GM21619 (cell line): ENCODE data around the gene MICU1.
A peak's percentile ranks its signal among the peaks of the same experiment; 100 is the strongest.
"Not testable (repeated sequence)": the region's sequence is repeated elsewhere in the genome, so short reads cannot be mapped to it uniquely, and the experiment has no call there.

Source experiments
- ATAC-seq: cut with Tn5 transposase; IDR thresholded peaks from one replicate; pipeline ENCODE4 v1.9.1; 2021; ENCODE audit not compliant: unreplicated experiment

MICU1 gene

DNA sequence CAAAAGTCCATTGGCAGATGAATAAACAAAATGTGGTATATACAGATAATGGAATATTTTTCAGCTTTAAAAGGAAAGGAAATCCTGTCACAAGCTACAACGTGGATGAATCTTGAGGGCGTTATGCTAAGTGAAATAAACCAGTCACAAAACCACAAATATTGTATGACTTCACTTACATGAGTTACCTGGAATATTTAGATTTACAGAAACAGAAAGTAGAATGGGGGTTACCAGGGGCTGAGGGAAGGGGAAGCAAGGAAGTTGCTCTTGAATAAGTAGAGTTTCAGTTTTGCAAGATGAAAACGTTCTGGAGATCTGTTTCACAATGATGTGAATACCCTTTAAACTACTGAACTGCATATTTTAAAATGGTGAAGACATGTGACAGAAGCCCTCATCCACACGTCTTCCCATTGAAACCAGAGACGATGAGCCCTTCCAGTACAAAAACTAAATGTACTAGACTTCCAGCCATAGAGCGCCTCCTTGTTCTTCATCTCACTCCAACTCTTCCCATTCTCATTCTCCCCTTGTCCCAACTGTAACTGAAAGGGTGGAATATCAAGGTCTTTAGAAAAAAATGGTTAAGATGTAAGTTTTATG lies 62.4 kb downstream of the MICU1 start:
- peak; percentile 55 for ATAC-seq

DNA sequence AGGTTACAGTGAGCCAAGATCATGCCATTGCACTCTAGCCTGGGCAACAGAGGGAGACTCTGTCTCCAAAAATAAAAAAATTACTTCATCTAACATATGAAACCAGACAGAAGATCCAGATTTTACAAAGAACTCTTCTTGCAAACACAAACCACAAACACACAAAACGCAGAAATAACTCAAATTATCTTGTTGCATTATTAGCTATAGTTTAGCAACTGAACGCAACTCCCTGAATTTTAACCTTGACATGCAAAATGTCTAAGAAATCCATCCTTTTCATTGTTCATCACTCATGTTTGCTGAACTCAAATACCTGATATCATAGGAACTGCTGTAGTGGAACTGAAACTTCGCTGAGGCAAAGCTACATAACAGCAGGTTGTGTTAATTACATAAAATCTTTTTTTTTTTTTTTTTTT lies 64.1 kb downstream of the MICU1 start:
- ATAC-seq, result no peak

DNA sequence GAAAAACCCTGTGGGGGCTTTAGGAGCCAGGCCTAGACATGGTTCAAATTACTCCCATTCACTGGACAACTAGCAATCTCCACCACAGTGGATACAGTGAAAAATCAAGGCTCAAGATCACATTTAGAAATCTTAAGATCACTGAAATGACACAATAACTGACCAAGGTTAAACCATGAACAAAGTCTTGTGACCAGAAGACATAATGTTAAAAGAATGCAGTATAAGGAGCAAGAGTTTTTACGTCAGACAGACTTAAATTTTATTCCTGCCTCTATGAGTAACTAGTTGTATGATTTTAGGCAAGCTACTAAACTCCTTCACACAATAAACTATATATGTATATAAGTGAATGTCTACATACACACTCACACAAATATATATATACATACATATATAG lies 68.5 kb downstream of the MICU1 start:
- ATAC-seq, result no peak

DNA sequence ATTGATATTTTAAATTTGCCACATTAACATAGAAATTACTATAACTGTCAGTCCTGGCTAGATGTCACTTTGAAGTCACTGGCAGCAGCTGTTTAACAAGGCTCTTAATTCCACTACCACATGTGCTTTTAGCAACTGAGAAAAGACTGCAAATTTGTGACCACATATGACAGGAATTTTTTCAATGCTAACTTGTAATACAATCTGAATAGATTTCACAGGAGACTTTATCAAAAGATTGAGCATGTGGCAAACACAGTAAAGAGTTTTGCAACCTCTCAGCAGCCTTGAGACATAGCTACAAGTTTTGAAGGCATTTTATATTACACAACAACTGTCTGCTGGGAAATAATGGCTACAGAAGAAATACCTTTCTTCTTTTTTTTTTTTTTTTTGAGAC lies 73.0 kb downstream of the MICU1 start:
- ATAC-seq, result no peak

DNA sequence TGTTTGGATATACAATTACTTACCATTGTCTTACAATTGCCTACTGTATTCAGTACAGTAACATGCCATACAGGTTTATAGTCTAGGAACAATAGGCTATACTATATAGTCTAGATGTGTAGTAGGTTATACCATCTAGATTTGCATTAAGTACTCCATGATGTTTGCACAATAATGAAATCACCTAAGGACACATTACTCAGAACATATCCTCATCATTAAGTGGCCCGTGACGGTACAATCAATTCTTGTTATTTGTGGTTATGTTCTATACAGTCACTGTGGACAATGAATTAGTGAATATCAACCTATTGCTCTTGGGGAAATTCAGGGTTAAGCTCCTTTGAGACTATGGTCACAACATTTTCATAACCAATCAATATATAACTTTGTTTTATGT lies 75.6 kb downstream of the MICU1 start:
- no peak for ATAC-seq

DNA sequence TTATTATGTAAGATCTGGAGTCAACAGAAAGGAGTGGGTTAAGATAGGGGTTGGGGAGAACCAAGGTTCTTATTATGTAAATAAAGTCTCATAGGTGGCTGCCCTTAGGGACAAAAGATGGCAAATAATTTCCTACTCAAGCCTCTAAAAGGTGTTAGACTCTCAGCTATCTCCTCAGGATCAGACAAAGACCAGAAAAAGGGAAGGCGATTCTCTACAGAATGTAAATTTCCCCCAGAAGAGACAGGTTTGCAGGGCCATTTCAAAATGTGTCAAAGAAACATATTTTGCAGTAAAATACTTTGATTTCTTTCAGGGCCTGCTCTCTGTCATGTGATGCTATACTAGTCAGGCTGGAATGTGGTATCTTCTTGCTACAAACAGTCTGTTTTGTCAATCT lies 80.3 kb downstream of the MICU1 start:
- no peak for ATAC-seq

DNA sequence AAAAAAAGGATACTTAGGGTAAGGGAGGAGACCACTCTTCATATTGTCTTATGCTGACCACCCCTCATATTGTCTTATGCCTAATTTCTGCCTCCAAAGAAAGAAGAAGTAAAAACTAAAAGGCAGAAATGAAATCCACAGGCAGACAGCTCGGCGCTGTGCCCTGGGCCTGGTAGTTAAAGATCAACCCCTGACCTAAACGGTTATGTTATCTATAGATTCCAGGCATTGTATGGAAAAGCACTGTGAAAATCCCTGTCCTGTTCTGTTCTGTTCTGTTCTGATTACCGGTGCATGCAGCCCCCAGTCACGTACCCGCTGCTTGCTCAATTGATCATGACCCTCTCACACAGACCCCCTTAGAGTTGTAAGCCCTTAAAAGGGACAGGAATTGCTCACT lies 82.0 kb downstream of the MICU1 start:
- ATAC-seq, result not testable (repeated sequence)

DNA sequence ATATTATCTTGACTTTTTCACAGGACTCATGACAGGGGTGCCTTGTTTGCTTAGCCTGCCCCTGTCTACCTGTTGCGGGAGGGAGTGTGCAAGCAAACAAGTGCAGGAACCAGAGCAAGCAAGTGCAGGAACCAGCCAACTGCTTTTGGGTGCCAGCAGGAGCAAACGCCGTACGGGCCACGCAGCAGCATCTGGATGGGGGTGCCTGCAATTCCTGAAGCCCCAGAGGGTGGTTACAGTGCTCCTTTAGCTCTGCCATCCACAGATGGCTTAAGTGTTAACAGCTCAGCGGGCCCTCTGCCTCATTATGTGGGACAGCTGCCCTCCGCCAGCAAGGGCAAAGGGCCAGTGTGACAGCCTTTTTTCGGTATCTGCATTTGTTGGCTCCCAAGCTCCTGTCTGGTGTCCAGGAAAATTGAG lies 83.5 kb downstream of the MICU1 start:
- ATAC-seq, result no peak

DNA sequence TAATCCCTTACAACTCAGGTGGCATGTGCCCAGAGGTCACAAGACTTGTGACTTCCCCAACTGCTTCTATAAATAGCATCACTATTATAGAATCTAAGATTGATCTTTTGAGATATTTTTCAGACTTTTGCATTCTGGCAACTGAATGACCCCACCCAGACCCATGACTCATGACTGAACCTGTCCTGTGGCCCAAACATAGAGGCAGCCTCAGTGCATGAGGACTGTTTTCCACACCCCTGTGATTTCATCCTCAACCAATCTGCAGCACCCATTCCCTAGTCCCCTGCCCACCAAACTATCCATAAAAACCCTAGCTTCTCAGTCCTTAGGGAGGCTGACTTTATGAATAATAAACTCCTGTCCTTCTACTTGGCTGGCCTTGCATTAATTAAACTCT lies 84.5 kb downstream of the MICU1 start:
- ATAC-seq, result no peak

DNA sequence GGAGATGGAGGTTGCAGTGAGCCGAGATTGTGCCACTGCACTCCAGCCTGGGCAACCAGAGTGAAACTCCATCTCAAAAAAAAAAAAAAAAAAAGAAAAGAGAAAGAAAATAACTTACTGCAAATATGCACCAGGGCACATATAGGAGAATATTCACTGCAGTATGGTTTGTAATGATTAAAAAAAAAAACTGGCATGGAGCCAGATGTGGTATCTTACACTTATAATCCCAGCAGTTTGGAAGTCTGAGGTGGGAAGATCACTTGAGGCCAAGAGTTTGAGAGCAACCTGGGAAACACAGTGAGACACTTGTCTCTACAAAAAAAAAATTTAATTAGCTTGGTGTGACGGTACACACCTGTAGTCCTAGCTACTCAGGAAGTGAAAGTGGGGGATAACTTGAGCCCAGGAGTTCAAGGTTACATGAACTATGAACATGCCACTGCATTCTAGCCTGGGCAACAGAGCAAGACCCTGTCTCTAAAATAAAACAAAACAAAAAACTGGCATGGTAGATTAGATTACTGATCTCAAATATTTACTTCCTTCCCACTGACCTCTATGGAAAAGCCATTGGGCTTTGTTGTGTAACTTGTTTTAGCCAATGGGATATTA lies 85.6 kb downstream of the MICU1 start:
- no peak for ATAC-seq

DNA sequence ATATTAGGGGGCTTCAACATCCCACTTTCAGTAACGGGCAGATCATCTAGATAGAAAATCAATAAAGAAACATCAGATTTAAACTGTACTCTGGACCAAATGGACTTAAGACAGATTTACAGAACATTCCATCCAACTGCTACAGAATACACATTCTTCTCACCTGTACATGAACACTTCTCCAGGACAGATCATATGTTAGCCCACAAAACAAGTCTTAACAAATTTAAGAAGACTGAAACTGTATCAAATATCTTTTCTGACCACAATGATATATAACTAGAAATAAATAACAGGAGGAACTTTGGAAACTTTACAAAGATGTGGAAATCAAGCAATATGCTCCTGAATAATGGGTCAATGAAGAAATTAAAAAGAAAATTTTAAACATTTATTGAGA lies 86.7 kb downstream of the MICU1 start:
- no peak for ATAC-seq

DNA sequence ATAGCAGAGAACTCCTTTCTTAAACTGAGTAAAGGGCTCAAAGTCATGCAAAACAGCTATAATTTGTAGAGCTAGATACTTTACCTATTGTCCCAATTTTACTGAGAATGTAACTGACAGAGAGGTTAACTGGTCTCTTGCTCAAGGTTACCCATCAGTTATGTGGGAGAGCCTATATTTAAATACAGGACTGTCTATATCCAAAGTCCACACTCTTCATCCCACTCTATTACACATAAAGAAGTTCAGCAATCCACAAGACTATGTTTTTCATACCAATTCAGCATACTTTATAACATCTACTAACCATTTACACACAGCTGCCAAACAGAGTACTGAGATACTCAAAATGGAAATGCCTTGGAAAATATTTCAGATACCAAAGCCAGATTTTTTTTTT lies 100.2 kb downstream of the MICU1 start:
- no peak for ATAC-seq

DNA sequence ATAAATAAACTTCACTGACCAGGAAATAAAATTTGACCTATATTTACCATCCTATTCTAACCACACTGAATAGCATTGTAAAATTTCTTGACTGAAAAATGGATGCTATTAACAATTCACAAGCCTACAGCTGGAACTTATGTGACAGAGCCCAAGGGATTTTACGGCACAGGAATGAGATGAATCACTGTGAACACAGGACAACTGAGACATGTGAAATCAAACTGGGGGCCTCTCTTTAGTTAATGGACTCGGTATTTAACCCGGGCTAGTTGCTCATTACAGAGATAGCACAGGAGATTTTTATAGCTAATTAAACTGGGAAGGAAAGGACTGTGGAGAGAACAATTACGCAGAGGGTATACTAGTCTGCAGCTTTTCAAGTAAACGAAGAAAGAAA lies 100.6 kb downstream of the MICU1 start:
- ATAC-seq, result no peak

DNA sequence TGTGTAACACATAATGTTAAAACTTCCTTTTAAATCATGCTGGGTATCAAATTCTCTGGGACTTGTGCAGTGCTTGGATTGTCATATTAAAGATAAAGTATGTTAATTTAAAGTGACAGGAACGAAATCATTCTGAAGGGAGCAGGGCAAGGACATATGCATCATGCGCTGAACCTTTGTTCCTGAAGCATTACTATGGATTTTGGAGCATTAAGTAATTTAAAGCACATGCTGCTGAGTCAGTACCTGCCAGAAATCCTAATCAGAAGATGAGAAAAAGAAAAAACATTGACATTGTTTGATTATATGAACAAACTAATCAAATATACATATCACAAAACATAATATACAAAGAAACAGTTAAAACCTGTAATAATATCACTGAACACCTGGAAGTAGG lies 101.4 kb downstream of the MICU1 start:
- ATAC-seq, result no peak

DNA sequence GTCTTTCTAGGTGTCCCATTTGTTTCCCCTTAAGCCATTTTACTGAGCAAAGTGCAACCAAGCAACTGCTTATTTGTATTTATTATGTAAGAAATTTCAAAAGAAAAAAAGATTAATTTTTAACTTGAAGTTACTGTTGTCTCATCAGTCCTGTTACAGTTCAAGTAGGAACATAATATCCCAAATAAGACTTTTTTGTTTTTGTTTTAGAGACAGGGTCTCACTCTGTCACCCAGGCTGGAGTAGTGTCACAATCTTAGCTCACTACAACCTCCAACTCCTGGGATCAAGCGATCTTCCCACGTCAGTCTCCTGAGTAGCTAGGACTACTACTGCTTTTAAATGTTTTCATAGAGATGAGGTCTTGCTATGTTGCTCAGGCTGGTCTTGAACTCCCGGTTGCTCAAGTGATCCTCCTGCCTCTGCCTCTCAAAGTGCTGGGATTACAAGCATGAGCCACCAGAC lies 101.9 kb downstream of the MICU1 start:
- no peak for ATAC-seq

DNA sequence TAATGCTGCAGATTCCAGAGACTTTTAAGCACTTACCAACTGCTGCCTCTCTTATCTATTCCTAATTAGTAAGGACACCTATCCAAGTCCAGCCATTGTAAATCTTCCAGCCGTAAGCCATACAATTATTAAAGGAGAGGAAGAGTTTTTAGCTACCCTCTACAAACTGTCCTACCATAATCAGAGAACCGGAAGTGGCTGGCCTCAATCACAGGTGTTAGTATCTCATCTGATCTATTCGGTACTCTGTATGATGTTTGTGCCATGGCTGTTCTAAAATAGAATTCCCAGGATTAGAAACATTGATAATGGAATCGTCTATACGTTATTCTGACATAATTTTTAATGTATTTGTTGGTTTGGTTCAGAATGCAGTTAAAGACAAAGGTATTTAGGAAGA lies 102.8 kb downstream of the MICU1 start:
- ATAC-seq, result no peak

DNA sequence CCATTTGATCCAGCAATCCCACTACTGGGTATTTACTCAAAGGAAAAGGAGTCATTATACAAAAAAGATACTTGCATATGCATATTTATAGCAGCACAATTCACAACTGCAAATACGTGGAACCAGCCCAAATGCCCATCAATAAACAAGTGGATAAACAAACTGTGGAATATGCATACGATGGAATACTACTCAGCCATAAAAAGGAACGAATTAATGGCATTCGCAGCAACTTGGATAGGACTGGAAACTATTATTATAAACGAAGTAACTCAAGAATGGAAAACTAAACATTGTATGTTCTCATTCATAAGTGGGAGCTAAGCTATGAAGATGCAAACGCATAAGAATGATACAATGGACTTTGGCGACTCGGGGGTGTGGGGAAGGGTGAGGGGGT lies 108.6 kb downstream of the MICU1 start:
- ATAC-seq, result no peak

DNA sequence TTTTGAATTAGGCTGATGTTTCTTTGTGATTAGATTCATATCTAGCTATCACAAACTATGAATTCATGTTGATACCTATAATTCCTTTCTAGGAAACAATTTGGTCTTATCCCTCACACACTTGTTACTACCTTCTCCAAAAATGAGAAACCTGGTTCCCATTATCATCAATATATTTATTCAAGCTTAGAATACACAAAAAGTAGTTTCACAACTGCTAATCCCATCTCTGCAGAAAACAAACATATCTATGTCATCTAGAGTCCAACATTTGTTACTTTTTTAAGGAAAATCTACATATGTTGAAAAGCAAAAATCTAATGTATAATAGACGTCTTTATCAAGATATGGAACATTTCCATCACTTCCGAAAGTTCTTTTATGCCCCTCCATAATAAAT lies 110.4 kb downstream of the MICU1 start:
- ATAC-seq, result no peak

DNA sequence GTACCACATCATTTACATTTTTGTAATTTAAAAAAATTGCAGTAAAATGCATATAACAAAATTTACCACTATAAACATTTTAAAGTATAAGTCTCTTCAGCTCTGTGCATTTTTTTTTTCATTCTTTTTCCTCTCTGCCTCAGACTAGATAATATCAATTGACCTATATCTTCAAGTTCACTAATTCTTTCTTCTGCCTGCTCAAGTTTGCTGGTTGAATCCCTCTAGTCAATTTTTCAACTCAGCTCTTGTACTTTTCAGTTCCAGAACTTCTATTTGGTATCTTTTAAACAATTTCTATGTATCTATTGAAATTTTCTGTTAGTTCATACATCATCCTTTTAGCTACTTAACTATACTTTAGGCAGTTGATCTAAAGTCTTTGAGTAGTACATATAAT lies 112.0 kb downstream of the MICU1 start:
- ATAC-seq, result no peak

DNA sequence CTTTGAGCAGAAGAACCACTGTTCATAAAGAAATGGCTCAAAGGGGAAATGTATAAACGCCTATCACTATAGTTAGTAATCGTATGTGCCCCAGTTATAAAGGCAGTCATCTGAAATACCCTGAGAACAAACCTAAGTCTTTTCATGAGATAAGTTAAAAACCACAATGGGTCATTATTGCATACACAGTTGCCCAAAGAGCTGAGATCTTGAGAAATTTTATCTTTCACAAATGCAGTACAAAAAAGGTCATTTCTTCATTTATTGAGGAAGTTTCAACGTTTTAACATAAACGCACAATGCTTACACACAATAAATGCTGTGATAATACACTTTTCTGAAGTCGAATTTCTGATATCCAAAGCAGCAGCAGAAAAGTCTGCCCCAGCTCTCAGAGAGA lies 114.4 kb downstream of the MICU1 start:
- no peak for ATAC-seq

DNA sequence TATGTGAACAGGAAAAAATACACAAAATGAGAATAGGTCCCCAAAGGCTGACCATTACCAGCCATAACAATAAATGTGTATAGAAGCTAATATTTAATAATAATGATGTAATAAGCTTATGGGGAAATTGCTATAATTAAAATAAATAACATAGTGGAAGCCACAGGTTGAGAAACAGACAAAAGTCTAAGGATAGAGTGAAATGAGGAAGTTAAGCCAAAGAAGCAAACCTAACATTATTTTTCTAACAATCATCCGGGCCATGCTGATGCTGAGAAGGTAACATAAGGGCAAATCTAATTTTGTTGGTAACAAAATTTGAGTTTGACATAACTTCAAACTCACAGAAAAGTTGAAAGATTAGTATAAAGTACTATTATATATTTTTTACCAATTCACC lies 115.9 kb downstream of the MICU1 start:
- ATAC-seq, result no peak

DNA sequence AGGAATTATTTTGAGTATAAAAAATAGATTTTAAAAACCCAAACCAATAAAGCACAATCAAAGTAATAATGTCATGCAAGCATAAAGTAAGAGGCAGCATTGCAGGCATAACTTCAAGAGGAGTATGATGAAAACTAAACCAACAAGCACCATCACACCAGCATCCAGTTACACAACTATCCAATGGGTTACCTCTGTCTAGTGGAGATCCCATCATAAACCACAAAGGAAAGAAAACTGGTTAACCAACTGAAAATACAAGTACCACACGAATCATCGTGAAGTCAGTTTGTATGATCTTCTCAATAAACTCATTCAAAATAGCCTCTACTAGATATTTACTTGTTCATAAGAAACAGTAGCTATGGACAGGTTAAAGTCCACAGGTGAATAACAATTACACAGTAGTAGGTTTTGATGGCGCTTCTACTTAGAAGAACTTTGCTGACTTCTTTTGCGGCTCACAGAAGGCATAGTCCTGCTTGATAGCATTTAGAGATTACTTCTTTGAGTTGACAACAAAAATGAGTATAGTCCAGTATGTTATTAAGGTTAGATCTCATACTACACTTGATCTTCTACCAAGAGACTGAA lies 116.6 kb downstream of the MICU1 start:
- ATAC-seq, result no peak

DNA sequence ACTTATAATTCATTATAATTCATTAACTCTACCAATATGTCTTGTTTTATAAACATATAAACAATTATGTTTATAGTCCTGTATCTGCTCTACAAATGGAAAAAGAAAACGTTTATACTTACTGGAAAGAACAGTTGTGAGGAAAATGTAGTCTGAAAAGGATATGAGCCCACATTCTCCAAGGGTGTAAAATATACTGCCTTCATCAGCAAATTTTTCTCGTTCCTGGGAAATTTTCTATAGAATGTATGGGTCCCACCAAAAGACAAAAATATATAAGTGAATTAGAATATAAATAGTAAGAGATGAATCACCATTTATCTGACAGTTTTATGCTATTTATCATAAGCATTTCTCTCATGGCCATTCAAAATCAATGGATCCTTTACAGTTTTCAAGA lies 117.8 kb downstream of the MICU1 start:
- no peak for ATAC-seq
